GM12878 (cell line): ENCODE data around the gene EDC4. TPM values are rescaled to one million over a fixed set of nuclear protein-coding genes. Genes with fewer than 3 reads are reported as not detected.

Source experiments
- IRF4 ChIP-seq: IDR thresholded peaks from 2 replicates; pipeline ENCODE4 v1.6.1; 2011; ENCODE audit warnings: low read depth, low read length
- RUNX3 ChIP-seq: IDR thresholded peaks from 2 replicates; pipeline ENCODE4 v1.6.1; 2012; ENCODE audit warnings: low read length, inconsistent platforms
- TAF1 ChIP-seq: IDR thresholded peaks from 2 replicates; pipeline ENCODE4 v1.6.1; 2011; ENCODE audit warnings: mild to moderate bottlenecking, low read depth, low read length, borderline replicate concordance
- ZNF384 ChIP-seq: IDR thresholded peaks from 2 replicates; pipeline ENCODE4 v1.6.1; 2012; ENCODE audit warnings: low read depth, mild to moderate bottlenecking, low read length, improper control_type of control experiment, borderline replicate concordance
- polyA plus RNA-seq, 11 experiments: library from polyadenylated mRNA; depleted of rRNA in 4 of 11; unstranded in 6 of 11; stranded (reverse) in 5 of 11; fragments of >200 nt; fragmentation: Nextera tagmentation in 4 of 11; fragmentation: Illumina TruSeq in 1 of 11; extraction: Ambion mirVana in 4 of 11; extraction: Trizol in 1 of 11; gene quantifications; 1 replicate in 1 of 11; 2 replicates in 10 of 11; pipeline versions ENCODE4 v1.2.1 to v1.2.3, GENCODE V29; 2011 to 2016; ENCODE audit warnings: inconsistent platforms in 2 of 11, missing spikeins in 2 of 11, low read depth in 1 of 11
- total RNA-seq, 4 experiments: library from RNA; depleted of rRNA in 3 of 4; stranded (reverse); fragments of >200 nt in 3 of 4; fragmentation: Illumina TruSeq in 1 of 4; extraction: Trizol in 1 of 4; gene quantifications; 2 replicates each; pipeline versions ENCODE4 v1.2.1 to v1.2.3, GENCODE V29; 2013 to 2021
- TF ChIP-seq, protein P1 (sequence below): fragments of 150-350 bp; IDR thresholded peaks from 2 replicates; pipeline ENCODE4 v1.6.1; 2016; ENCODE audit warnings: low read depth, low read length
- TF ChIP-seq, protein P2 (sequence below): fragments of 450-650 bp; IDR thresholded peaks from 2 replicates; pipeline ENCODE4 v1.6.1; 2017; ENCODE audit warnings: low read depth, mild to moderate bottlenecking, moderate library complexity
- TF ChIP-seq, protein P3 (sequence below): fragments of 450-650 bp; IDR thresholded peaks from 2 replicates; pipeline ENCODE4 v1.6.1; 2018; ENCODE audit warnings: mild to moderate bottlenecking, low read depth, moderate library complexity; ENCODE audit not compliant: partially characterized antibody
- TF ChIP-seq, protein P4 (sequence below): fragments of 450-650 bp; conservative IDR thresholded peaks from 2 replicates; pipeline ENCODE4 v1.6.1; 2017; ENCODE audit warnings: mild to moderate bottlenecking, moderate library complexity
- TF ChIP-seq, protein P5 (sequence below): IDR thresholded peaks from 2 replicates; pipeline ENCODE4 v1.6.1; 2012; ENCODE audit warnings: low read depth, low read length, improper control_type of control experiment

EDC4 gene
- total and polyA plus RNA-seq, 10 of the 15 experiments (the other 5 are each of a cell fraction or from before 2014, with no cell fraction given) = 1.2 to 86.0 (median 53.4) TPM

DNA sequence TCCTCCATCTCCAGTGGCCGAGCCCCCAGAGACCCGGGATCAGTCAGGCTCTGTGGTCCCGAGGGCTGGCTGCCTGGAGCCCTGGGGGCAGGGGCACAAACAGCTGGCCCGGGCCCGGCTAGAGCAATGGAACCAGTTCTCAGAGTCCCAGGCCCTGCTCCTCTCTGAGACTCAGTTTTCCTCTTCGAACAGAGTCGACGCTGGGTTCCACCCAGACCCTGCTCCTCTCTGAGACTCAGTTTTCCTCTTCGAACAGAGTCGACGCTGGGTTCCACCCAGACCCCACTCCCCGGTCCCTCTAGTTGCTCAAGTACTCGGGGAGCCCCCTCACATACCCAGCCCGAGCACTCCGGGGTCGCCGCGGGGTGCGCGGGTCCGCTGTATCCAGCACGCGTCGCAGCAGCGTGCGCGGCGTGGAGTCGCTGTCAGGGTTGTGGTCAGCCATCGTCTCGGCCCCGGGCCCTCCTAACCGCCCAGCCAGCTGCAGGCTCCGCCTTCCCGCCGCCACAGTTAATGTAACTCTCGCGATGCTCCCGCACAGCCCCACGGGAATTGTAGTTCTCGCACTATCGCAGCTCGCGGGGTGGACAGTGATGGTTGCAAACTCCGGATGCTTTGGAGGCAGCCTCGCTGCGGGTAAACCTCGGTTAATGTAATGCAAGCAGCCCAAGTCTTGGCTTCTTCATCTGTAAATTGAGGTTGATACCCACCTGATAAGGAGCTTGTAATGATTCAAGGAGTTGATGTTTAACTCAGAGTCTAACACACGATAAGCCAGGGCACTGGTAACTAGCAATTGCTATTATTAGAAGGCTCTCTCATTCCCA, 39.2 kb upstream of the EDC4 start (continued):
- TF ChIP-seq, protein P1, sequence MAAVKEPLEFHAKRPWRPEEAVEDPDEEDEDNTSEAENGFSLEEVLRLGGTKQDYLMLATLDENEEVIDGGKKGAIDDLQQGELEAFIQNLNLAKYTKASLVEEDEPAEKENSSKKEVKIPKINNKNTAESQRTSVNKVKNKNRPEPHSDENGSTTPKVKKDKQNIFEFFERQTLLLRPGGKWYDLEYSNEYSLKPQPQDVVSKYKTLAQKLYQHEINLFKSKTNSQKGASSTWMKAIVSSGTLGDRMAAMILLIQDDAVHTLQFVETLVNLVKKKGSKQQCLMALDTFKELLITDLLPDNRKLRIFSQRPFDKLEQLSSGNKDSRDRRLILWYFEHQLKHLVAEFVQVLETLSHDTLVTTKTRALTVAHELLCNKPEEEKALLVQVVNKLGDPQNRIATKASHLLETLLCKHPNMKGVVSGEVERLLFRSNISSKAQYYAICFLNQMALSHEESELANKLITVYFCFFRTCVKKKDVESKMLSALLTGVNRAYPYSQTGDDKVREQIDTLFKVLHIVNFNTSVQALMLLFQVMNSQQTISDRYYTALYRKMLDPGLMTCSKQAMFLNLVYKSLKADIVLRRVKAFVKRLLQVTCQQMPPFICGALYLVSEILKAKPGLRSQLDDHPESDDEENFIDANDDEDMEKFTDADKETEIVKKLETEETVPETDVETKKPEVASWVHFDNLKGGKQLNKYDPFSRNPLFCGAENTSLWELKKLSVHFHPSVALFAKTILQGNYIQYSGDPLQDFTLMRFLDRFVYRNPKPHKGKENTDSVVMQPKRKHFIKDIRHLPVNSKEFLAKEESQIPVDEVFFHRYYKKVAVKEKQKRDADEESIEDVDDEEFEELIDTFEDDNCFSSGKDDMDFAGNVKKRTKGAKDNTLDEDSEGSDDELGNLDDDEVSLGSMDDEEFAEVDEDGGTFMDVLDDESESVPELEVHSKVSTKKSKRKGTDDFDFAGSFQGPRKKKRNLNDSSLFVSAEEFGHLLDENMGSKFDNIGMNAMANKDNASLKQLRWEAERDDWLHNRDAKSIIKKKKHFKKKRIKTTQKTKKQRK = no peak
- peak; percentile 99 for TF ChIP-seq TAF1
- TF ChIP-seq, protein P2, sequence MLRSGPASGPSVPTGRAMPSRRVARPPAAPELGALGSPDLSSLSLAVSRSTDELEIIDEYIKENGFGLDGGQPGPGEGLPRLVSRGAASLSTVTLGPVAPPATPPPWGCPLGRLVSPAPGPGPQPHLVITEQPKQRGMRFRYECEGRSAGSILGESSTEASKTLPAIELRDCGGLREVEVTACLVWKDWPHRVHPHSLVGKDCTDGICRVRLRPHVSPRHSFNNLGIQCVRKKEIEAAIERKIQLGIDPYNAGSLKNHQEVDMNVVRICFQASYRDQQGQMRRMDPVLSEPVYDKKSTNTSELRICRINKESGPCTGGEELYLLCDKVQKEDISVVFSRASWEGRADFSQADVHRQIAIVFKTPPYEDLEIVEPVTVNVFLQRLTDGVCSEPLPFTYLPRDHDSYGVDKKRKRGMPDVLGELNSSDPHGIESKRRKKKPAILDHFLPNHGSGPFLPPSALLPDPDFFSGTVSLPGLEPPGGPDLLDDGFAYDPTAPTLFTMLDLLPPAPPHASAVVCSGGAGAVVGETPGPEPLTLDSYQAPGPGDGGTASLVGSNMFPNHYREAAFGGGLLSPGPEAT = 0 out of 2 replicates have a peak, but pooled peaks have one; percentile 22
- TF ChIP-seq ZNF384 = no peak
- TF ChIP-seq, protein P3, sequence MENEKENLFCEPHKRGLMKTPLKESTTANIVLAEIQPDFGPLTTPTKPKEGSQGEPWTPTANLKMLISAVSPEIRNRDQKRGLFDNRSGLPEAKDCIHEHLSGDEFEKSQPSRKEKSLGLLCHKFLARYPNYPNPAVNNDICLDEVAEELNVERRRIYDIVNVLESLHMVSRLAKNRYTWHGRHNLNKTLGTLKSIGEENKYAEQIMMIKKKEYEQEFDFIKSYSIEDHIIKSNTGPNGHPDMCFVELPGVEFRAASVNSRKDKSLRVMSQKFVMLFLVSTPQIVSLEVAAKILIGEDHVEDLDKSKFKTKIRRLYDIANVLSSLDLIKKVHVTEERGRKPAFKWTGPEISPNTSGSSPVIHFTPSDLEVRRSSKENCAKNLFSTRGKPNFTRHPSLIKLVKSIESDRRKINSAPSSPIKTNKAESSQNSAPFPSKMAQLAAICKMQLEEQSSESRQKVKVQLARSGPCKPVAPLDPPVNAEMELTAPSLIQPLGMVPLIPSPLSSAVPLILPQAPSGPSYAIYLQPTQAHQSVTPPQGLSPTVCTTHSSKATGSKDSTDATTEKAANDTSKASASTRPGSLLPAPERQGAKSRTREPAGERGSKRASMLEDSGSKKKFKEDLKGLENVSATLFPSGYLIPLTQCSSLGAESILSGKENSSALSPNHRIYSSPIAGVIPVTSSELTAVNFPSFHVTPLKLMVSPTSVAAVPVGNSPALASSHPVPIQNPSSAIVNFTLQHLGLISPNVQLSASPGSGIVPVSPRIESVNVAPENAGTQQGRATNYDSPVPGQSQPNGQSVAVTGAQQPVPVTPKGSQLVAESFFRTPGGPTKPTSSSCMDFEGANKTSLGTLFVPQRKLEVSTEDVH = no peak
- TF ChIP-seq, protein P4, sequence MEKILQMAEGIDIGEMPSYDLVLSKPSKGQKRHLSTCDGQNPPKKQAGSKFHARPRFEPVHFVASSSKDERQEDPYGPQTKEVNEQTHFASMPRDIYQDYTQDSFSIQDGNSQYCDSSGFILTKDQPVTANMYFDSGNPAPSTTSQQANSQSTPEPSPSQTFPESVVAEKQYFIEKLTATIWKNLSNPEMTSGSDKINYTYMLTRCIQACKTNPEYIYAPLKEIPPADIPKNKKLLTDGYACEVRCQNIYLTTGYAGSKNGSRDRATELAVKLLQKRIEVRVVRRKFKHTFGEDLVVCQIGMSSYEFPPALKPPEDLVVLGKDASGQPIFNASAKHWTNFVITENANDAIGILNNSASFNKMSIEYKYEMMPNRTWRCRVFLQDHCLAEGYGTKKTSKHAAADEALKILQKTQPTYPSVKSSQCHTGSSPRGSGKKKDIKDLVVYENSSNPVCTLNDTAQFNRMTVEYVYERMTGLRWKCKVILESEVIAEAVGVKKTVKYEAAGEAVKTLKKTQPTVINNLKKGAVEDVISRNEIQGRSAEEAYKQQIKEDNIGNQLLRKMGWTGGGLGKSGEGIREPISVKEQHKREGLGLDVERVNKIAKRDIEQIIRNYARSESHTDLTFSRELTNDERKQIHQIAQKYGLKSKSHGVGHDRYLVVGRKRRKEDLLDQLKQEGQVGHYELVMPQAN = peak; percentile 84; the same call in 1 of the 2 replicates
- TF ChIP-seq IRF4 = no peak
- TF ChIP-seq RUNX3 = peak; percentile 91
- TF ChIP-seq, protein P5, sequence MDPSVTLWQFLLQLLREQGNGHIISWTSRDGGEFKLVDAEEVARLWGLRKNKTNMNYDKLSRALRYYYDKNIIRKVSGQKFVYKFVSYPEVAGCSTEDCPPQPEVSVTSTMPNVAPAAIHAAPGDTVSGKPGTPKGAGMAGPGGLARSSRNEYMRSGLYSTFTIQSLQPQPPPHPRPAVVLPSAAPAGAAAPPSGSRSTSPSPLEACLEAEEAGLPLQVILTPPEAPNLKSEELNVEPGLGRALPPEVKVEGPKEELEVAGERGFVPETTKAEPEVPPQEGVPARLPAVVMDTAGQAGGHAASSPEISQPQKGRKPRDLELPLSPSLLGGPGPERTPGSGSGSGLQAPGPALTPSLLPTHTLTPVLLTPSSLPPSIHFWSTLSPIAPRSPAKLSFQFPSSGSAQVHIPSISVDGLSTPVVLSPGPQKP = no peak
